DOHH2 (cell line): ENCODE data around the gene MPI.

Source experiments
- H3F3A ChIP-seq: fragments of 200-600 bp; sonication (generic), shearing (Covaris generic); 2 replicates; pipeline ENCODE4 v1.6.0; 2016; ENCODE audit warnings: antibody characterized with exemption, mild to moderate bottlenecking; ENCODE audit not compliant: control insufficient read depth, insufficient read depth
- H3K27ac ChIP-seq: fragments of 200-600 bp; sonication (generic); 2 replicates; pipeline ENCODE4 v1.5.1; 2014; ENCODE audit warnings: low read depth, mild to moderate bottlenecking, low read length, moderate library complexity
- H3K27me3 ChIP-seq: fragments of 200-600 bp; sonication (generic); 2 replicates; pipeline ENCODE4 v1.6.1; 2014; ENCODE audit warnings: mild to moderate bottlenecking, low read length, mixed read lengths; ENCODE audit not compliant: control insufficient read depth
- H3K36me3 ChIP-seq: fragments of 200-600 bp; sonication (generic); 2 replicates; pipeline ENCODE4 v1.6.1; 2014; ENCODE audit warnings: mild to moderate bottlenecking, low read length, moderate library complexity, mixed read lengths; ENCODE audit not compliant: control insufficient read depth
- H3K4me1 ChIP-seq: fragments of 200-600 bp; sonication (generic); 2 replicates; pipeline ENCODE4 v1.6.1; 2014; ENCODE audit warnings: mild to moderate bottlenecking, low read length, mixed read lengths; ENCODE audit not compliant: control insufficient read depth
- H3K4me2 ChIP-seq: fragments of 200-600 bp; sonication (generic); 2 replicates; pipeline ENCODE4 v1.6.0; 2014; ENCODE audit warnings: mild to moderate bottlenecking, low read length, moderate library complexity
- H3K4me3 ChIP-seq: fragments of 200-600 bp; sonication (generic); 2 replicates; pipeline ENCODE4 v1.5.1; 2014; ENCODE audit warnings: mild to moderate bottlenecking, low read length, mixed read lengths
- H3K79me2 ChIP-seq: fragments of 200-600 bp; sonication (generic); 2 replicates; pipeline ENCODE4 v1.6.1; 2014; ENCODE audit warnings: mild to moderate bottlenecking, low read length, mixed read lengths; ENCODE audit not compliant: control insufficient read depth
- H3K9me2 ChIP-seq: fragments of 200-600 bp; sonication (generic); replicated peaks from 2 replicates; pipeline ENCODE4 v1.6.1; 2014; ENCODE audit warnings: mild to moderate bottlenecking, low read length, mixed read lengths; ENCODE audit not compliant: control insufficient read depth
- H3K9me3 ChIP-seq: fragments of 200-600 bp; sonication (generic); 2 replicates; pipeline ENCODE4 v1.6.1; 2014; ENCODE audit warnings: antibody characterized with exemption, low read length, mixed read lengths; ENCODE audit not compliant: control insufficient read depth, insufficient read depth
- H4K20me1 ChIP-seq: fragments of 200-600 bp; sonication (generic); 2 replicates; pipeline ENCODE4 v1.6.0; 2014; ENCODE audit warnings: low read depth, mild to moderate bottlenecking, antibody characterized with exemption, low read length, moderate library complexity; ENCODE audit not compliant: control insufficient read depth, insufficient read depth
- EZH2phosphoT487 ChIP-seq: fragments of 200-600 bp; sonication (generic); IDR thresholded peaks from 2 replicates; pipeline ENCODE4 v1.6.1; 2017; ENCODE audit warnings: borderline replicate concordance, mild to moderate bottlenecking, antibody characterized with exemption, low read length, moderate library complexity, mixed read lengths
- TF ChIP-seq, protein P1 (sequence below): fragments of 200-600 bp; sonication (generic); IDR thresholded peaks from one replicate; pipeline ENCODE4 v1.5.1; 2014; ENCODE audit warnings: antibody characterized with exemption, mild to moderate bottlenecking, low read depth, low read length; ENCODE audit not compliant: poor library complexity, severe bottlenecking

MPI gene

DNA sequence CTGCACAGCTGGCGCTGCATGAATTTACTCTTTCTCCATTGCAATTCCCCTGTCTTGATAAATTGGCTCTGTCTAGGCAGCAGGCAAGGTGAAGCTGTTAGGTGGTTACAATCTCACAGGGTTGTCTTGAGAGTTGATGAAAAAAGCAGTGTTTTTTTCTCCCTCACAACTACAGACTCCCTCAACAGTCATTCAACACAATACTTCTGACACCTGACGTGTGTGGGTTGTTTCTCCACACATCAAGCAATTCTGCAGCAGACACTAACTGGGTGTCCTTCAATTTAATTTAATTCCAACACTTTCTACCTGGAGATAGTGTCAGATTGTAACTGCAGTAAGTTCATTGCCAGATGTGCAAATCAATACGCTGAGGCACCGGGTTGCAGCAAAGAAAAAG, 11.6 kb upstream of the MPI start:
- no peaks in the 10 kb centered on the region for H3K9me2 ChIP-seq
- 0 out of 2 replicates have a peak, but pooled peaks cover 3% of the 10 kb centered on the region for H3K27me3 ChIP-seq
- H3K36me3 ChIP-seq = no peaks in the 10 kb centered on the region
- no peaks in the 10 kb centered on the region for H3F3A ChIP-seq
- no peaks in the 10 kb centered on the region for H4K20me1 ChIP-seq
- H3K4me1 ChIP-seq = peaks cover 8% of the 10 kb centered on the region
- H3K9me3 ChIP-seq = peaks cover 15% of the 10 kb centered on the region
- H3K79me2 ChIP-seq = no peaks in the 10 kb centered on the region
- H3K4me2 ChIP-seq = no peak overlapping the region
- no peak for TF ChIP-seq EZH2phosphoT487
- TF ChIP-seq, protein P1, sequence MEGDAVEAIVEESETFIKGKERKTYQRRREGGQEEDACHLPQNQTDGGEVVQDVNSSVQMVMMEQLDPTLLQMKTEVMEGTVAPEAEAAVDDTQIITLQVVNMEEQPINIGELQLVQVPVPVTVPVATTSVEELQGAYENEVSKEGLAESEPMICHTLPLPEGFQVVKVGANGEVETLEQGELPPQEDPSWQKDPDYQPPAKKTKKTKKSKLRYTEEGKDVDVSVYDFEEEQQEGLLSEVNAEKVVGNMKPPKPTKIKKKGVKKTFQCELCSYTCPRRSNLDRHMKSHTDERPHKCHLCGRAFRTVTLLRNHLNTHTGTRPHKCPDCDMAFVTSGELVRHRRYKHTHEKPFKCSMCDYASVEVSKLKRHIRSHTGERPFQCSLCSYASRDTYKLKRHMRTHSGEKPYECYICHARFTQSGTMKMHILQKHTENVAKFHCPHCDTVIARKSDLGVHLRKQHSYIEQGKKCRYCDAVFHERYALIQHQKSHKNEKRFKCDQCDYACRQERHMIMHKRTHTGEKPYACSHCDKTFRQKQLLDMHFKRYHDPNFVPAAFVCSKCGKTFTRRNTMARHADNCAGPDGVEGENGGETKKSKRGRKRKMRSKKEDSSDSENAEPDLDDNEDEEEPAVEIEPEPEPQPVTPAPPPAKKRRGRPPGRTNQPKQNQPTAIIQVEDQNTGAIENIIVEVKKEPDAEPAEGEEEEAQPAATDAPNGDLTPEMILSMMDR = no peak
- H3K4me3 ChIP-seq = no peak overlapping the region
- no peak overlapping the region for H3K27ac ChIP-seq

DNA sequence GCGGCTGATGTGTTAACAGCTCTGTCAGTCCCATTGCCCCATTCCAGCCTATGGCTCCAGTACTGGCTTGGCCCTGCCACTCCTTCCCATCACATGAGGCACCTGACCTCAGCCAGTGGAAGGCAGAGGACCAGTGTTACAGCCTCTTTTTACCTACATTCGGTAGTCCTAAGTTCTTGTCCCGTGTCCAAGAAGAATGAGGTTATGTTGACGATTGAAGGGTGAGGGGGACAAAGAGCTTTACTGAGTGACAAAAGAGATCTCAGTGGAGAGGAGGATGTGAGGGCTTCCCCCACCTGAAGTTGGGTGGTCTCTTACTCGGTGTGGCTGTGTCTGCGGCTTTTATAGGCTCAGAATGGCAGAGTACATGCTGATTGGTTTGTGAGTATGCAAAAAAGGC, 7.3 kb upstream of the MPI start:
- Histone ChIP-seq H3K9me3 (peaks cover 15% of the 10 kb centered on the region), H3K4me2 (no peak overlapping the region), H3K79me2 (no peaks in the 10 kb centered on the region), H3F3A (no peaks in the 10 kb centered on the region), H3K9me2 (no peaks in the 10 kb centered on the region), H4K20me1 (no peaks in the 10 kb centered on the region), H3K4me1 (peaks cover 8% of the 10 kb centered on the region), H3K27ac (no peak overlapping the region), H3K27me3 (no peaks in the 10 kb centered on the region), H3K36me3 (no peaks in the 10 kb centered on the region), H3K4me3 (no peak overlapping the region)
- no peak for TF ChIP-seq EZH2phosphoT487
- TF ChIP-seq, protein P1 = no peak

DNA sequence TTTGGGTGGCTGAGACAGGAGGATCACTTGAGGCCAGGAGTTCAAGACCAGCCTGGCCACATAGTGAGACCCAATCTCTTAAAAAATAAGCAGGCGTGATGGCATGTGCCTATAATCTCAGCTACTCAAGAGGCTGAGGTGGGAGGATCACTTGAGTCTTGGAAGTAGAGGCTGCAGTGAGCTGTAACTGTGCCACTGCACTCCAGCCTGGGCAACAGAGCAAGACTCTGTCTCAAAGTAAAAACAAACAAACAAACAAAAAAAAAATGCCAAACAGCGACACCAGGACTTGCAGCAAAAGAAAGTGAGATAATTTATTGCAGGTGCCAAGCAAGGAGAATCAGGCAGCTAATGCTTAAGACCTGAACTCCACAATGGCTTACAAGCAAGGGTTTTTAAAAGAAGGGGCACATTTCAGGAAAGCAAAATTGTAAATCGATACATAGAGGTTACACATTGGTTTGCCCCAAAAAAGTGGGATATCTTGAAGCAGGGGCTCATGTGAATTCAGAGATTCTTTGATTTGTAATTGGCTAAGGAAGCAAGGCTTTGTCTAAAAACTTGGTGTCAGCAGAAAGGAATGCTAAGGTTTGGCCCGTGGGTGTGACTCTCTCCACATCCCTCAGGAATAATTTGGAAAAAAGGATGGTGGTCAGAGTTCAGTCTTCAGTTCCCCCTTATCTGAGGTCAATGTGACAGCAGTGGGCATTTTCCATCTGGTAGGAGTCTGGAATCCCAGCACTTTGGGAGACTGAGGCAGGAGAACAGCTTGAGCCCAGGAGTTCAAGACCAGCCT, 5.2 kb upstream of the MPI start:
- Histone ChIP-seq H3K36me3 (no peaks in the 10 kb centered on the region), H3K4me3 (no peak overlapping the region), H3K4me1 (peaks cover 12% of the 10 kb centered on the region), H3K4me2 (0 out of 2 replicates have a peak overlapping the region, but pooled peaks have one; percentile 16), H4K20me1 (no peaks in the 10 kb centered on the region), H3K27ac (no peak overlapping the region), H3K79me2 (no peaks in the 10 kb centered on the region), H3K9me3 (peaks cover 15% of the 10 kb centered on the region), H3K9me2 (no peaks in the 10 kb centered on the region), H3F3A (no peaks in the 10 kb centered on the region), H3K27me3 (no peaks in the 10 kb centered on the region)
- no peak for TF ChIP-seq EZH2phosphoT487
- TF ChIP-seq, protein P1 = no peak
